Activated CD8-positive, alpha-beta memory T cell treated with anti-CD3 and anti-CD28 coated beads, Interleukin-2, amount 10 ng/mL, durations not matched to agents 7 days and 5 days (primary cell): Measurements from ENCODE around the gene TAF11L9. TPM values are rescaled to one million over a fixed set of nuclear protein-coding genes. Genes with fewer than 3 reads are reported as not detected.
"Not testable (repeated sequence)": the region's sequence is repeated elsewhere in the genome, so short reads cannot be mapped to it uniquely, and the experiment has no call there.

Source experiments
- ATAC-seq: fragments of 150-1000 bp; cut with Tn5 transposase; one replicate; pipeline ENCODE4 v1.10.0; 2021; ENCODE audit warnings: moderate library complexity
- CTCF ChIA-PET: fragments of 350-600 bp; sonication (Branson Sonifier 250); formaldehyde crosslinking; loops from one replicate; lab custom pipeline; 2021; ENCODE audit warnings: antibody characterized with exemption; lab: Charles Lee
- DNase-seq: peaks from one replicate; pipeline ENCODE4 v3.0.0-alpha.2; 2020
- H3K27ac Mint-ChIP-seq: one replicate; pipeline ENCODE4 v1.8.0; 2021; ENCODE audit warnings: mild to moderate bottlenecking, mixed read lengths
- H3K27me3 Mint-ChIP-seq: one replicate; pipeline ENCODE4 v1.8.0; 2021; ENCODE audit warnings: mixed read lengths
- H3K36me3 Mint-ChIP-seq: one replicate; pipeline ENCODE4 v1.8.0; 2021; ENCODE audit warnings: mild to moderate bottlenecking, mixed read lengths
- H3K4me1 Mint-ChIP-seq: one replicate; pipeline ENCODE4 v1.8.0; 2021; ENCODE audit warnings: mixed read lengths
- H3K4me3 Mint-ChIP-seq: one replicate; pipeline ENCODE4 v1.8.0; 2021; ENCODE audit warnings: mild to moderate bottlenecking, moderate library complexity, mixed read lengths
- H3K9me3 Mint-ChIP-seq: one replicate; pipeline ENCODE4 v1.8.0; 2022; ENCODE audit warnings: low read depth, mixed read lengths
- total RNA-seq, 2 experiments: library from RNA; stranded (reverse); gene quantifications; one replicate each; pipeline ENCODE4 v1.2.3, GENCODE V29; 2021

Gene TAF11L9
- not detected for total RNA-seq

DNA sequence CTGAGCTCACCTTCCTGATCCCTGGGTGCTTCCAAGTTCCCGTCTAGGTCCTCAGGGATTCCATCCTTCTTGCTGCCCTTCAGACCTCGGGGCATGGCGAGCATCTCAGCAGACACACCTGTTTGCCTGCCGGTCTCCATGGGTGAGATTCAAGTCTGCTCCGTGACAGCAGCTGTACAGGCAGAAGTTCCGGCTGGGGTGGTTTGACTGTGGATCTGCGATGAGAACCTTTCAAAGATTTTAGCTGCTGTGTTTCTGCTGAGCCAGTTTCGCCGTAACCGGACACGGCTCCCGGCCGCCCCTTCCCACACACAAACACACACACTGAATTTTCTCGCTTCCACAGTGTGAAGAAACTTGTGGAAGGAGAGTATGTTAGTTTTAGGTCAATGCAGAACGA is at the start of gene TAF11L9:
Gene TAF11L9 (minus strand): TSS at position 140 of the 400 bp plus-strand sequence.
- CTCF ChIA-PET, H3K4me1 Mint-ChIP-seq, H3K27ac Mint-ChIP-seq, ATAC-seq, H3K27me3 Mint-ChIP-seq, H3K9me3 Mint-ChIP-seq, DNase-seq, H3K4me3 Mint-ChIP-seq, H3K36me3 Mint-ChIP-seq: not testable (repeated sequence)

DNA sequence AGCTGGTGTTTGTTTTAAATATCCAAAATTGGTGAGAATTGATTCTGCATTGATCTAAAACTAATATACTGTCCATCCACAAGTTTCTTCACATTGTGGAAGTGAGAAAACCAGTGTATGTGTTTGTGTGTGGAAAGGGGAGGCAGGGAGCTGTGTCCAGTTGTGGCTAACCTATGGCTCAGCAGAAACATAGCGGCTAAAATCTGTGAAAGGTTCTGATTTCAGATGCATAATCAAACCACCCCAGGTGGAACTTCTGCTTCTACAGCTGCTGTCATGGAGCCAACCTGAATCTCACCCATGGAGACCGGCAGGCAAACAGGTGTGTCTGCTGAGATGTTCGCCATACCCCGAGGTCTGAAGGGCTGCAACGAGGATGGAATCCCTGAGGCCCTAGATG is 40.0 kb upstream of the TAF11L9 start, which contains the start of gene TAF11L14:
Gene TAF11L14 (plus strand): TSS at position 301 of the 400 bp plus-strand sequence.
- H3K27me3 Mint-ChIP-seq: no peaks in the 10 kb centered on the region
- H3K4me1 Mint-ChIP-seq: no peaks in the 10 kb centered on the region
- H3K36me3 Mint-ChIP-seq: no peaks in the 10 kb centered on the region
- DNase-seq: no peak
- CTCF ChIA-PET: no interaction called here
- H3K4me3 Mint-ChIP-seq: no peak within 1 kb of the TSS
- no peak within 1 kb of the TSS for H3K27ac Mint-ChIP-seq
- H3K9me3 Mint-ChIP-seq: peaks cover 3% of the 10 kb centered on the region
- ATAC-seq: no peak

DNA sequence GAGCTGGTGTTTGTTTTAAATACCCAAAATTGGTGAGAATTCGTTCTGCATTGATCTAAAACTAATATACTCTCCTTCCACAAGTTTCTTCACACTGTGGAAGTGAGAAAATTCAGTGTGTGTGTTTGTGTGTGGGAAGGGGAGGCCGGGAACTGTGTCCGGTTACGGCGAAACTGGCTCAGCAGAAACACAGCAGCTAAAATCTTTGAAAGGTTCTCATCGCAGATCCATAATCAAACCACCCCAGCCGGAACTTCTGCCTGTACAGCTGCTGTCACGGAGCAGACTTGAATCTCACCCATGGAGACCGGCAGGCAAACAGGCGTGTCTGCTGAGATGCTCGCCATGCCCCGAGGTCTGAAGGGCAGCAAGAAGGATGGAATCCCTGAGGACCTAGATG is 37.6 kb upstream of the TAF11L9 start, which contains the start of gene TAF11L13:
Gene TAF11L13 (plus strand): TSS at position 301 of the 400 bp plus-strand sequence.
- H3K4me3 Mint-ChIP-seq, H3K36me3 Mint-ChIP-seq, DNase-seq, H3K9me3 Mint-ChIP-seq, H3K4me1 Mint-ChIP-seq, ATAC-seq, H3K27ac Mint-ChIP-seq, CTCF ChIA-PET, H3K27me3 Mint-ChIP-seq: not testable (repeated sequence)

DNA sequence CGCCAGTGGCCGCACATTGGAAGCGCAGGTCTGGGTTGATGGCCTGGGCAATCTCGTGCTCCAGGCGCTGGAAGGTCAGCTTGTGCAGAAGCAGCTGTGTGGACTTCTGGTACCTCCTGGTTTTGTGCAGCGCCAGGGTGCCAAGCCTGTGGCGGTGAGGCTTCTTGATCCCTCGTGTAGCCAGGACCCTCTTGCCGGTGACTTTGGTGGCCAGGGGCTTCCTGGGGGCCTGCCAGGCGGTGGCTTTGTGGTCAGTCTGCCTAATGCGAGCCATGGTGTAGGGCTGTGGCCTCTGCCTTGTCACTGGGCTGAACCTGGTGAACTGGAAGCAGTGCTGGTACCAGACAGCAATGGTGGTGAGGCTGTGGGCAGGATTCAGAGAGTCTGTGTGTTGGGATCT is 31.5 kb upstream of the TAF11L9 start:
- H3K27ac Mint-ChIP-seq: no peak overlapping the region

DNA sequence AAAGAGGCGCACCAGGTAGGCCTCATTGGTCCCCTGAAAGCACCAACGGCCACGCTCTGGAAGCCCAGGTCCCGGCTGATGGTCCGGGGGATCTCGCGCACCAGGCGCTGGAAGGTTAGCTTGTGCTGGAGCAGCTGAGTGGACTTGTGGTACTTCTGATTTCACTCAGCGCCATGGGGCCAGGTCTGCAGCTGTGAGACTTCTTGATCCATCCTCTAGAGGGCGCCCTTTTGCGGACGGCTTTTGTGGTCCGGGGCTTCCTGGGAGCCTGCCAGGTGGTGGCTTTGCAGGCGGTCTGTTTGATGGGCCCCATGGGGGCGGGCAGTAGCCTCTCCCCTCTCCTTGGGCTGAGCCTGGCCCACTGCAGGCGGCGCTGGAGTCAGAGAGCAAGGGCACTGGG is 26.4 kb upstream of the TAF11L9 start:
- peaks cover 12% of the 10 kb centered on the region for H3K9me3 Mint-ChIP-seq
- CTCF ChIA-PET: no interaction called here
- no peak for ATAC-seq

More for the DNA sequence above, 31.5 kb upstream of the TAF11L9 start:
- H3K9me3 Mint-ChIP-seq: peaks cover 5% of the 10 kb centered on the region
- no peak for DNase-seq
- no peaks in the 10 kb centered on the region for H3K36me3 Mint-ChIP-seq
- CTCF ChIA-PET: no interaction called here
- H3K27me3 Mint-ChIP-seq: no peaks in the 10 kb centered on the region
- H3K4me3 Mint-ChIP-seq: no peak overlapping the region
- no peak for ATAC-seq
- no peaks in the 10 kb centered on the region for H3K4me1 Mint-ChIP-seq

DNA sequence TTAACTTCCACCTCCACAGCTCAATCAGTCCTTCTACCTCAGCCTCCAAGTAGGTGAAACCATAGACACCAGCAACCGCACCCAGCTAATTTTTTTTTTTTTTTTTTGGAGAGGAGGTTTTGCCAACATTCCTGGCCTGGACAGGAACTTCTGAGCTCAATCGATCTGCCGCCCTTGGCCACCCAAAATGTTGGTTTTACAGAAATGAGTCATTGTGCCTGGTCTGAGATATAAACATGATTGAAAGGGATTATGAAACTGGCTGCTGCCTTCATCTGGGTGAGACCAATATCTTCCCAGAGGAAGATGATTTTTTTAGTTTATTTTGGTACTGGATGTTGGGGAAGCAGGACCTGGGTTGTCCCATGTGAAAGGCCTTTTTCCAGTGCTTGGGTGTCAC is 25.2 kb upstream of the TAF11L9 start:
- DNase-seq (no peak), ATAC-seq (no peak)
- H3K9me3 Mint-ChIP-seq: peaks cover 12% of the 10 kb centered on the region
- H3K27me3 Mint-ChIP-seq: no peaks in the 10 kb centered on the region
- no peaks in the 10 kb centered on the region for H3K36me3 Mint-ChIP-seq
- H3K27ac Mint-ChIP-seq: no peak overlapping the region
- H3K4me3 Mint-ChIP-seq: no peak overlapping the region
- no peaks in the 10 kb centered on the region for H3K4me1 Mint-ChIP-seq
- CTCF ChIA-PET: no interaction called here

More for the DNA sequence above, 26.4 kb upstream of the TAF11L9 start:
- Mint-ChIP-seq H3K4me1 (no peaks in the 10 kb centered on the region), H3K36me3 (no peaks in the 10 kb centered on the region), H3K27me3 (no peaks in the 10 kb centered on the region), H3K27ac (no peak overlapping the region), H3K4me3 (no peak overlapping the region)
- no peak for DNase-seq

DNA sequence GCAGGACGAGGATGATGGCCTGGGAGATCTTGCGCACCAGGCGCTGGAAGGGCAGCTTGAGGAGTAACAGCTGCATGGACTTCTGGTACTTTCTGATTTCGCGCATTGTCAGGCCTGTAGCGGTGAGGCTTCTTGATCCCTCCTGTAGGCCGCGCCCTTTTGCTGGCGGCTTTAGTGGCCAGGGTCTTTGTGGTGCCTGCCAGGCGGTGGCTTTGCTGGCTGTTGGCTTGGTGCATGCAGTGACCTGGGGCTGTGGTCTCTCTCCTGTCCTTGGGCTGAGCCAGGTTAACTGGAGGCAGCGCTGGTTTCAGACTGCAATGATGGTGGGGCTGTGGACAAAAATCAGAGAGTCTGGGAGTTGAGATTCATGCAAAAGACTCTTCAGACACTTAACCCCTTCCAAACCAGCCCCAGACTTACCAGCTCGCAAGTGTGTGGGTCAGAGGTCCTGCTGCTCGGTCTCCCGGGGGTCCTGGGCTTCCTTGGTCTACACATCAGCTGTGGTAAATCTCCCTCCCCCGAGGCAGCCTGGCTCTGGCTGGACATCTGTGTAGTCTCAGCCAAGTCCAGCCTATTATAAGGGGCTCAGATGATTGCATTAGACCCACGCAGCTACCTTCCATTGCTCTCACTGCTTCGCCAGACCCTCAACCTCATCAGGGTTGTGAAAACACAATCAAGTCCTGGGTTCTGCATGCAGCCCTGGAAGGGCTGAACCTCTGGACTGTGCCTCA is 20.8 kb upstream of the TAF11L9 start:
- Mint-ChIP-seq H3K36me3 (no peaks in the 10 kb centered on the region), H3K9me3 (peaks cover 4% of the 10 kb centered on the region), H3K4me1 (no peaks in the 10 kb centered on the region), H3K27me3 (no peaks in the 10 kb centered on the region), H3K4me3 (no peak overlapping the region), H3K27ac (no peak overlapping the region)
- DNase-seq (no peak), ATAC-seq (no peak)
- CTCF ChIA-PET: no interaction called here

DNA sequence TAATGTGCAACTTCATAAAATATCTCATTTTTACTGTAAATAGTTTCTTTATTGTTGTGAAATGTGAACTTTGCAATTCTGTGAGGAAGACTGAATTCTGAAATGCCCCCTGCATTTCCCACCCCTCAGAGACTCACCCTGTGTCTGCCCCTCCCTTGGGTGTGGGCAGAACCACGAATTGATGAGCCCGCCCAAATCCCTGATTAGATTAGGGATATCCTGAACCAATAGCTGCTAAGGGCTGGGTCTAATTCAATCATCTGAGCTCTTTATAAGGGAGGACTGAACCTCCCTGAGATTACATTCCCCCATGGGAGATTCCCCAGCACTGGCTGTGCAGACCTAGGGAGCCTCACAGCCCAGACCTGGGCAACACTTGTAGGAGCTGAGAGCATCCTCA is 15.9 kb upstream of the TAF11L9 start, which contains the start of gene TAF11L12:
Gene TAF11L12 (plus strand): TSS at position 301 of the 400 bp plus-strand sequence.
- DNase-seq, ATAC-seq, H3K4me1 Mint-ChIP-seq, H3K4me3 Mint-ChIP-seq, H3K9me3 Mint-ChIP-seq, CTCF ChIA-PET, H3K36me3 Mint-ChIP-seq, H3K27me3 Mint-ChIP-seq, H3K27ac Mint-ChIP-seq: not testable (repeated sequence)

DNA sequence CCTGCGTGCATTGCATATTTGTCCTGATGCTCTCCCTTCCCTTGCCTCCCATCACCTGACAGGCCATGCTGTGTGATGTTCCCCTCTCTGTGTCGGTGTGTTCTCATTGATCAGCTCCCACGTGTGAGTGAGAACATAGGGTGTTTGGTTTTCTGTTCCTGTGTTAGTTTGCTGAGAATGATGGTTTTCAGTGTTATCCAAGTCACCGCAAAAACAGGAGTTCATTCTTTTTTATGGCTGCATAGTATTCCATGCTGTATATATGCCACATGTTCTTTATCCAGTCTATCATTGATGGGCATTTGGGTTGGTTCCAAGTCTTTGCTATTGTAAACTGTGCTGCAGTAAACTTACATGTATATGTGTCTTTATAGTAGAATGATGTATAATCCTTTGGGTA is 13.3 kb upstream of the TAF11L9 start:
- H3K36me3 Mint-ChIP-seq, DNase-seq, H3K27me3 Mint-ChIP-seq, H3K4me1 Mint-ChIP-seq, H3K4me3 Mint-ChIP-seq, ATAC-seq, H3K27ac Mint-ChIP-seq, CTCF ChIA-PET: not testable (repeated sequence)
- peaks cover 12% of the 10 kb centered on the region for H3K9me3 Mint-ChIP-seq

DNA sequence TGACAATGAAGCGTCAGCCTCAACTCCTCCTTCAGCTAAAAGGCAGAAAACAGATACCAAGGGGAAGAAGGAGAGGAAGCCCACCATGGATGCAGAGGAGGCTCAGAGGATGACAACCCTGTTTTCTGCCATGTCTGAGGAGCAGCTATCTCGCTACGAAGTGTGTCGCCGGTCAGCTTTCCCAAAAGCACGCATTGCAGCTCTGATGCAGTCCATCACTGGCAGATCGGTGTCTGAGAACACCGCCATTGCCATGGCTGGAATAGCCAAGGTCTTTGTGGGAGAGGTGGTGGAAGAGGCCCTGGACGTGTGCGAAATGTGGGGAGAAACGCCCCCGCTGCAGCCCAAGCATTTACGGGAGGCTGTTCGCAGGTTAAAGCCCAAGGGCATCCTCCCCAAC is 10.8 kb upstream of the TAF11L9 start:
- ATAC-seq (no peak), DNase-seq (no peak)
- H3K27ac Mint-ChIP-seq: no peak overlapping the region
- H3K36me3 Mint-ChIP-seq: no peaks in the 10 kb centered on the region
- H3K27me3 Mint-ChIP-seq: no peaks in the 10 kb centered on the region
- CTCF ChIA-PET: no interaction called here
- peaks cover 21% of the 10 kb centered on the region for H3K9me3 Mint-ChIP-seq
- no peaks in the 10 kb centered on the region for H3K4me1 Mint-ChIP-seq
- H3K4me3 Mint-ChIP-seq: no peak overlapping the region

DNA sequence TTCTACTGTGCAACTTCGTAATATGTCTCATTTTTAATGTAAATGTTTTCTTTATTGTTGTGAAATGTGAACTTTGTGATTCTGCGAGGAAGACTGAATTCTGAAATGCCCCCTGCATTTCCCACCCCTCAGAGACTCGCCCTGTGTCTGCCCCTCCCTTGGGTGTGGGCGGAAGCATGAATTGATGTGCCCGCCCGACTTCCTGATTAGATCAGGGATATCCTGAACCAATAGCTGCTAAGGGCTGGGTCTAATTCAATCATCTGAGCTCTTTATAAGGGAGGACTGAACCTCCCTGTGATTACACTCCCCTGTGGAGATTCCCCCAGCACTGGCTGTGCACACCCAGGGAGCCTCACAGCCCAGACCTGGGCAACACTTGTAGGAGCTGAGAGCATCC is 9.7 kb upstream of the TAF11L9 start, which contains the start of gene TAF11L11:
Gene TAF11L11 (plus strand): TSS at position 304 of the 400 bp plus-strand sequence.
- H3K4me3 Mint-ChIP-seq, CTCF ChIA-PET, DNase-seq, H3K4me1 Mint-ChIP-seq, ATAC-seq, H3K27ac Mint-ChIP-seq, H3K27me3 Mint-ChIP-seq, H3K36me3 Mint-ChIP-seq: not testable (repeated sequence)
- peaks cover 26% of the 10 kb centered on the region for H3K9me3 Mint-ChIP-seq

DNA sequence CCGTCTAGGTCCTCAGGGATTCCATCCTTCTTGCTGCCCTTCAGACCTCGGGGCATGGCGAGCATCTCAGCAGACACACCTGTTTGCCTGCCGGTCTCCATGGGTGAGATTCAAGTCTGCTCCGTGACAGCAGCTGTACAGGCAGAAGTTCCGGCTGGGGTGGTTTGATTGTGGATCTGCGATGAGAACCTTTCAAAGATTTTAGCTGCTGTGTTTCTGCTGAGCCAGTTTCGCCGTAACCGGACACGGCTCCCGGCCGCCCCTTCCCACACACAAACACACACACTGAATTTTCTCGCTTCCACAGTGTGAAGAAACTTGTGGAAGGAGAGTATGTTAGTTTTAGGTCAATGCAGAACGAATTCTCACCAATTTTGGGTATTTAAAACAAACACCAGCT is 3.5 kb upstream of the TAF11L9 start, which contains the start of gene TAF11L10:
Gene TAF11L10 (minus strand): TSS at position 101 of the 400 bp plus-strand sequence.
- H3K27me3 Mint-ChIP-seq, ATAC-seq, H3K27ac Mint-ChIP-seq, H3K4me1 Mint-ChIP-seq, H3K4me3 Mint-ChIP-seq, H3K36me3 Mint-ChIP-seq, DNase-seq, CTCF ChIA-PET: not testable (repeated sequence)
- peaks cover 14% of the 10 kb centered on the region for H3K9me3 Mint-ChIP-seq

DNA sequence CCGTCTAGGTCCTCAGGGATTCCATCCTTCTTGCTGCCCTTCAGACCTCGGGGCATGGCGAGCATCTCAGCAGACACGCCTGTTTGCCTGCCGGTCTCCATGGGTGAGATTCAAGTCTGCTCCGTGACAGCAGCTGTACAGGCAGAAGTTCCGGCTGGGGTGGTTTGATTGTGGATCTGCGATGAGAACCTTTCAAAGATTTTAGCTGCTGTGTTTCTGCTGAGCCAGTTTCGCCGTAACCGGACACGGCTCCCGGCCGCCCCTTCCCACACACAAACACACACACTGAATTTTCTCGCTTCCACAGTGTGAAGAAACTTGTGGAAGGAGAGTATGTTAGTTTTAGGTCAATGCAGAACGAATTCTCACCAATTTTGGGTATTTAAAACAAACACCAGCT is 3.3 kb downstream of the TAF11L9 start, which contains the start of gene TAF11L8:
Gene TAF11L8 (minus strand): TSS at position 101 of the 400 bp plus-strand sequence.
- H3K4me3 Mint-ChIP-seq, ATAC-seq, H3K9me3 Mint-ChIP-seq, CTCF ChIA-PET, H3K27ac Mint-ChIP-seq, H3K27me3 Mint-ChIP-seq, H3K36me3 Mint-ChIP-seq, DNase-seq, H3K4me1 Mint-ChIP-seq: not testable (repeated sequence)

DNA sequence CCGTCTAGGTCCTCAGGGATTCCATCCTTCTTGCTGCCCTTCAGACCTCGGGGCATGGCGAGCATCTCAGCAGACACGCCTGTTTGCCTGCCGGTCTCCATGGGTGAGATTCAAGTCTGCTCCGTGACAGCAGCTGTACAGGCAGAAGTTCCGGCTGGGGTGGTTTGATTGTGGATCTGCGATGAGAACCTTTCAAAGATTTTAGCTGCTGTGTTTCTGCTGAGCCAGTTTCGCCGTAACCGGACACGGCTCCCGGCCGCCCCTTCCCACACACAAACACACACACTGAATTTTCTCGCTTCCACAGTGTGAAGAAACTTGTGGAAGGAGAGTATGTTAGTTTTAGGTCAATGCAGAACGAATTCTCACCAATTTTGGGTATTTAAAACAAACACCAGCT is 8.5 kb downstream of the TAF11L9 start, which contains the start of gene TAF11L7:
Gene TAF11L7 (minus strand): TSS at position 101 of the 400 bp plus-strand sequence.
- H3K36me3 Mint-ChIP-seq, DNase-seq, H3K9me3 Mint-ChIP-seq, CTCF ChIA-PET, H3K27me3 Mint-ChIP-seq, H3K27ac Mint-ChIP-seq, H3K4me3 Mint-ChIP-seq, ATAC-seq, H3K4me1 Mint-ChIP-seq: not testable (repeated sequence)
